DND-41 (cell line): ENCODE data around the gene ZC3H7A.
A peak's percentile ranks its signal among the peaks of the same experiment; 100 is the strongest.

ENCODE experiments used
- ATAC-seq: fragments of 200-7000 bp; cut with Tn5 transposase; 3 replicates; pipeline ENCODE4 v1.9.1; 2021; ENCODE audit warnings: low read depth; ENCODE audit not compliant: insufficient read depth
- DNase-seq: peaks from one replicate; pipeline ENCODE4 v3.0.0-alpha.2; 2020
- H2AFZ ChIP-seq: 2 replicates; pipeline ENCODE4 v1.6.0; 2012; ENCODE audit warnings: low read depth, low read length
- H3K27ac ChIP-seq: 2 replicates; pipeline ENCODE4 v1.5.1; 2012; ENCODE audit warnings: low read length, inconsistent platforms
- H3K27me3 ChIP-seq: fragments of 200-600 bp; sonication (generic); 2 replicates; pipeline ENCODE4 v1.6.0; 2012; ENCODE audit warnings: low read length, mild to moderate bottlenecking, inconsistent platforms; ENCODE audit not compliant: insufficient read depth, poor library complexity
- H3K36me3 ChIP-seq: 2 replicates; pipeline ENCODE4 v1.5.1; 2012; ENCODE audit warnings: low read length, inconsistent platforms; ENCODE audit not compliant: insufficient read depth
- H3K4me1 ChIP-seq: 2 replicates; pipeline ENCODE4 v1.5.1; 2012; ENCODE audit warnings: mild to moderate bottlenecking, low read length; ENCODE audit not compliant: insufficient read depth
- H3K4me2 ChIP-seq: 2 replicates; pipeline ENCODE4 v1.6.0; 2012; ENCODE audit warnings: mild to moderate bottlenecking, moderate library complexity, low read length, inconsistent platforms; ENCODE audit not compliant: insufficient read depth
- H3K4me3 ChIP-seq, 2 experiments: fragments of 200-600 bp in 1 of 2; shearing (Covaris generic) in 1 of 2; 2 replicates each; pipeline ENCODE4 v1.5.1; 2012 to 2016; ENCODE audit warnings: inconsistent platforms in 2 of 2, low read length in 2 of 2, mild to moderate bottlenecking in 2 of 2, low read depth in 1 of 2, moderate library complexity in 1 of 2
- H3K79me2 ChIP-seq: 2 replicates; pipeline ENCODE4 v1.6.0; 2012; ENCODE audit warnings: low read length, inconsistent platforms; ENCODE audit not compliant: insufficient read depth
- H3K9ac ChIP-seq: 2 replicates; pipeline ENCODE4 v1.6.0; 2012; ENCODE audit warnings: low read depth, mild to moderate bottlenecking, inconsistent platforms, low read length, moderate library complexity
- H3K9me3 ChIP-seq: 2 replicates; pipeline ENCODE4 v1.5.1; 2012; ENCODE audit warnings: low read length, moderate library complexity, mild to moderate bottlenecking, inconsistent platforms; ENCODE audit not compliant: insufficient read depth, severe bottlenecking
- H4K20me1 ChIP-seq: 2 replicates; pipeline ENCODE4 v1.6.0; 2012; ENCODE audit warnings: low read length; ENCODE audit not compliant: insufficient read depth
- EZH2 ChIP-seq: IDR thresholded peaks from 3 replicates; pipeline ENCODE4 v1.6.1; 2012; ENCODE audit warnings: borderline replicate concordance, low read depth, mild to moderate bottlenecking, moderate library complexity, low read length, inconsistent platforms; ENCODE audit not compliant: severe bottlenecking
- TF ChIP-seq, protein P1 (sequence below): IDR thresholded peaks from 2 replicates; pipeline ENCODE4 v1.5.1; 2012; ENCODE audit warnings: borderline replicate concordance, low read length, moderate library complexity, mild to moderate bottlenecking; ENCODE audit not compliant: poor library complexity, severe bottlenecking; ENCODE audit errors: extremely low read depth

The ZC3H7A gene

DNA sequence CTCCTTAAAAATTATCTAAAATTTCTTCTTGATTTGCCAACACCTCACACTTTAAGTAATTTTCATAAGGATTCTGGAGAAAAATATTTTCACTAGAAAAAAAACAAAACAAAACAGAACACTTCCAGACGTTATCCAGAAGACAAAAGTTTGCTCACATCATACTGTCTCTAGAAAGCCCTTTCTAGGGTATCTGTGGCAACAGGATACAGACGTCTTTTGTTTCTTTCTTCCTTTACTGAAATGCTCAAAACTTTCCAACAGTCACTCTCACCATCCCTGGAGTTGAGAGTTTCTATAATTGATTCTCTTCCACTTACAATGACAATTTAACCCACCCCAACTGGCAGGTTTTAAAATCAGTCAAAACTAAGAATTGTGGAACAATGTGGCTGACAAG, 2.6 kb downstream of the ZC3H7A start:
- no peak overlapping the region for H3K27ac ChIP-seq
- no peak overlapping the region for H3K4me3 ChIP-seq
- peaks cover 44% of the 10 kb centered on the region for H4K20me1 ChIP-seq
- peaks cover 50% of the 10 kb centered on the region for H3K4me1 ChIP-seq
- H3K36me3 ChIP-seq = peaks cover 41% of the 10 kb centered on the region
- H3K9ac ChIP-seq = 0 out of 2 replicates have a peak overlapping the region, but pooled peaks have one; percentile 6
- TF ChIP-seq, protein P1, sequence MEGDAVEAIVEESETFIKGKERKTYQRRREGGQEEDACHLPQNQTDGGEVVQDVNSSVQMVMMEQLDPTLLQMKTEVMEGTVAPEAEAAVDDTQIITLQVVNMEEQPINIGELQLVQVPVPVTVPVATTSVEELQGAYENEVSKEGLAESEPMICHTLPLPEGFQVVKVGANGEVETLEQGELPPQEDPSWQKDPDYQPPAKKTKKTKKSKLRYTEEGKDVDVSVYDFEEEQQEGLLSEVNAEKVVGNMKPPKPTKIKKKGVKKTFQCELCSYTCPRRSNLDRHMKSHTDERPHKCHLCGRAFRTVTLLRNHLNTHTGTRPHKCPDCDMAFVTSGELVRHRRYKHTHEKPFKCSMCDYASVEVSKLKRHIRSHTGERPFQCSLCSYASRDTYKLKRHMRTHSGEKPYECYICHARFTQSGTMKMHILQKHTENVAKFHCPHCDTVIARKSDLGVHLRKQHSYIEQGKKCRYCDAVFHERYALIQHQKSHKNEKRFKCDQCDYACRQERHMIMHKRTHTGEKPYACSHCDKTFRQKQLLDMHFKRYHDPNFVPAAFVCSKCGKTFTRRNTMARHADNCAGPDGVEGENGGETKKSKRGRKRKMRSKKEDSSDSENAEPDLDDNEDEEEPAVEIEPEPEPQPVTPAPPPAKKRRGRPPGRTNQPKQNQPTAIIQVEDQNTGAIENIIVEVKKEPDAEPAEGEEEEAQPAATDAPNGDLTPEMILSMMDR = no peak
- no peak for TF ChIP-seq EZH2
- DNase-seq = no peak
- no peaks in the 10 kb centered on the region for H3K27me3 ChIP-seq
- no peaks in the 10 kb centered on the region for H3K9me3 ChIP-seq
- no peak for ATAC-seq
- H3K4me2 ChIP-seq = peak overlapping the region; percentile 81; the same call in 1 of the 2 replicates
- H3K79me2 ChIP-seq = peaks cover 92% of the 10 kb centered on the region
- H2AFZ ChIP-seq = no peak overlapping the region

DNA sequence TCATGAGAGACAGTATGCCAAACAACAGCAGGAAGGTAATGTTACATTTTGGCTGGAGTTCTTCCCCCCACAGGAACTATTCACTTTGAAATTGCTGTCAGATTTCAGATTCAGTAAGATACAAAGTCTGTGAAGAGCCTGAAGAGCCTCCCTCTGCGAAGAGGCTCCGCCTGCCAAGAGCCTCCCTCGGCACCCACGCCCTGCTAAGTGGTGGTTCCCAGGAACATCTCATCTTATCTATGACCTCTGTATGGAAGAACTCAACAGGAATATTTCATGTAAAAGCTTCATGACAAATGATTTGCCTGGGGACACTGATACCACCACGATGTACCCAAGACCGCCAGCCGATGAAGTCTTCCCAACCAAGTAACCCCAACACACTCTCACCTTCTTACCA, 3.2 kb downstream of the ZC3H7A start:
- H3K36me3 ChIP-seq = peaks cover 42% of the 10 kb centered on the region
- no peaks in the 10 kb centered on the region for H3K9me3 ChIP-seq
- no peaks in the 10 kb centered on the region for H3K27me3 ChIP-seq
- no peak overlapping the region for H3K4me3 ChIP-seq
- peaks cover 95% of the 10 kb centered on the region for H3K79me2 ChIP-seq
- H3K9ac ChIP-seq = no peak overlapping the region
- peaks cover 44% of the 10 kb centered on the region for H3K4me1 ChIP-seq
- DNase-seq = no peak
- peaks cover 50% of the 10 kb centered on the region for H4K20me1 ChIP-seq
- peak overlapping the region; percentile 81; the same call in 1 of the 2 replicates for H3K4me2 ChIP-seq
- no peak overlapping the region for H2AFZ ChIP-seq
- no peak overlapping the region for H3K27ac ChIP-seq
- TF ChIP-seq EZH2 = no peak
- ATAC-seq = no peak

DNA sequence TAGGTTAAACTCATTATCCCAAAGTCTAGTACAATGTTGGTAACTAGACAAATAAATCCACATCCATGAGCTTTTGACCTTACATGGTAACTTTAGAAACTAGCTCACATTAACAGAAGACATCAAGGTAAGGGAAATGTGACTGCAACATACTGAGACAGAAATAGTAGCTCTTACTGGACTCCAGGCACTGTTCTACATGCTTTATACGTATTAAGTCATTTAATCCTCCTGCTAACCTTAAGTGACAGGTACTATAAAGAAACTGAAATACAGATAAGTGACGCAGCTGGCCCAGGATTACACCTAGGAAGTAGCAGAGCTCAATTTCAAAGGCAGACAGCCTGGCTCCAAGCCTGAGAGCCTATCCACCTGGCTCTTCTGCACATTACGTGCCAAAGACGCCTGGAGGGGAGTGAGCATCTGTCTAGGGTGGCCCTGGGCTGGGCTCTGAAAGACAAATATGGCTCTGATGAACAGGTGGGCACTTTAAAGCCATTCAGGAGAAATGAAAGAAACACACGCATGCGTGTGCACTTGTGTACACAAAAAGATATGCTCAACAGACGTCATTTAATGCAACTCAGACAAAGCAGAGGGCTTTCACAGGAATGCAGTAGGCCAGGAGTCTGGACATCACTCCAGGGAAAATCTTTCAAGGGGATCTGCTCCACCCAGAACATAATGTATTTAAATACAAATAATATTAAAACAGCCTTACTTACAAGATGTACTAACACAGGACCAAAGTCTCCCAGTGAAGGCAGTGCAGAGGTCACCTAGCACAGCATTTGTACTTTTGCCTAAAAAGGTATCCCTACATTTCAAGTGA, 4.4 kb downstream of the ZC3H7A start:
- H3K4me1 ChIP-seq = peaks cover 32% of the 10 kb centered on the region
- ATAC-seq (no peak), DNase-seq (no peak)
- H4K20me1 ChIP-seq = peaks cover 57% of the 10 kb centered on the region
- no peak for TF ChIP-seq EZH2
- TF ChIP-seq, protein P1 = no peak
- peaks cover 47% of the 10 kb centered on the region for H3K36me3 ChIP-seq
- no peak overlapping the region for H3K27ac ChIP-seq
- no peaks in the 10 kb centered on the region for H3K27me3 ChIP-seq
- H3K79me2 ChIP-seq = peaks cover 95% of the 10 kb centered on the region
- H3K4me3 ChIP-seq = no peak overlapping the region
- H3K9me3 ChIP-seq = no peaks in the 10 kb centered on the region
- H3K4me2 ChIP-seq = peak overlapping the region; percentile 14; the same call in 1 of the 2 replicates
- H3K9ac ChIP-seq = no peak overlapping the region
- no peak overlapping the region for H2AFZ ChIP-seq

DNA sequence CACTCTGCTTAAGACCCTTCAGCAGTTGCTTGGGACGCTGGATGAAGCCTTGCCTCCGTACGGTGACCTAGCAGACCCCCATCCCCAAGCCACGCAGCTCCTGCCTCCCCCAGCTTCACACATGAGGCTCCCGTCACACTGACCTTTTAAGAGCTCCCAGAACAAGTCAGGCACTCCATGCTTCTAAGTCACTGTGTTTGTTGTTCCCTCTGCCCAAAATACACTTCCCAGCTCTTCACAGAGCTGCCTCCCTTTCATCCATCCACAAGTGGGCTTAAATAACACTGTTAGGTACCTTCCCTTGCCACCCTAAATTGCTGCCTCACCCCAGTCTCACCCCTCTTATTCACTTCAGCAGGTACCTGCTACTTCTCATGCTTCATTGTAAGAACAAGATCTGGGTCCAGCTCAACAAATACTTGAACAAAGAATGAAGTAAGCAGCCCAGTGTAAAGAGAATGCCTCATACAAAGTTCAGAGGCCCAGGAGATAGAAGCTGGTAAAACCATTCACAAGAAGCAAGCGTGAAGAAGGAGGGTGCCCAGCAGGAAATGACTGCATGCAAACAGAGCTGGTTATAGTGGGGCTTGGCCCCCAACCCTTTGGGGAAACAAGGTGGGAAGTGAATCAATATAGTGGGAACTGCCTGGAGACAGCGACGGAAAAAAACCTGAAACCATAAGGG, 5.8 kb downstream of the ZC3H7A start:
- H3K4me3 ChIP-seq = no peak overlapping the region
- H3K9ac ChIP-seq = no peak overlapping the region
- H3K79me2 ChIP-seq = peaks cover 100% of the 10 kb centered on the region
- TF ChIP-seq, protein P1 = no peak
- no peak for TF ChIP-seq EZH2
- ATAC-seq (no peak), DNase-seq (no peak)
- H3K36me3 ChIP-seq = peaks cover 47% of the 10 kb centered on the region
- H2AFZ ChIP-seq = no peak overlapping the region
- H3K9me3 ChIP-seq = no peaks in the 10 kb centered on the region
- no peaks in the 10 kb centered on the region for H3K27me3 ChIP-seq
- H3K4me1 ChIP-seq = peaks cover 37% of the 10 kb centered on the region
- H4K20me1 ChIP-seq = peaks cover 68% of the 10 kb centered on the region
- no peak overlapping the region for H3K4me2 ChIP-seq
- no peak overlapping the region for H3K27ac ChIP-seq
